GM10847 (cell line): Measurements from ENCODE around the gene PIK3C2B.

Experiments
- POLR2A ChIP-seq: IDR thresholded peaks from 2 replicates; pipeline ENCODE4 v1.6.1; 2011; ENCODE audit not compliant: insufficient read length; ENCODE audit errors: extremely low read depth

PIK3C2B gene

DNA sequence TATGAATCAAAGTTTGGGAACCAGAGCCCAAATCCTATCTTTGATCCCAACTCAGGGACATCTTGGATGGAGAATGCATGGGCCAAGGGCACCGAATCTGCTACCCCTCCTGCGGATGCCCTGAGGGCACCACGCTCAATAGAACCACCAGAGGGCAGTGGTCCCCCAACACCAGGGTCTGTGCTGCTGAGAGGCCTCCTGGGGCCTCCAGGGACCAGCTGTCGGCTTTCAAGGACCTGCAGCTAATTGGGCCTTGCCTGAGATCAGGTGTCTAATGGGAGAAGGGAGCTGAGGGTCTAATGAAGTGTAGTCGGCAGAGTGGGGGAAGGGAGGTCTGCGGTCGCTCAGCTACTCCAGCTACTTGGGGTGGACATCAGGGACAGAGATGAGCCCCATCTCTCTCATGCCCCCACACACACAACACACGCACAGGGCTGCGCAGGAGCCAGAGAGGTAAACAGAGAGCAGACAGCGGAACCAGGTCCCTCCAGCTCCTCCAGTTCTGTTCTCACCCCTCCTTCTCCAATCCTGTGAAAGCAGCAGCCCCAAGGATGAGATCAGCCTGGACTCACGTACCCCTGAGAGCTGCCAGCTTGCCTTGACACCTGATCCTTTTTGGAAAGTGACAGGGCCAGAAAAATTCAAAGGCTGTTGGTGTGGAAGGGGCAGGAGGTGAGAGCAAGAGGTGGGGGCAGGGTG lies 48.0 kb downstream of the PIK3C2B start:
- TF ChIP-seq POLR2A: no peak

DNA sequence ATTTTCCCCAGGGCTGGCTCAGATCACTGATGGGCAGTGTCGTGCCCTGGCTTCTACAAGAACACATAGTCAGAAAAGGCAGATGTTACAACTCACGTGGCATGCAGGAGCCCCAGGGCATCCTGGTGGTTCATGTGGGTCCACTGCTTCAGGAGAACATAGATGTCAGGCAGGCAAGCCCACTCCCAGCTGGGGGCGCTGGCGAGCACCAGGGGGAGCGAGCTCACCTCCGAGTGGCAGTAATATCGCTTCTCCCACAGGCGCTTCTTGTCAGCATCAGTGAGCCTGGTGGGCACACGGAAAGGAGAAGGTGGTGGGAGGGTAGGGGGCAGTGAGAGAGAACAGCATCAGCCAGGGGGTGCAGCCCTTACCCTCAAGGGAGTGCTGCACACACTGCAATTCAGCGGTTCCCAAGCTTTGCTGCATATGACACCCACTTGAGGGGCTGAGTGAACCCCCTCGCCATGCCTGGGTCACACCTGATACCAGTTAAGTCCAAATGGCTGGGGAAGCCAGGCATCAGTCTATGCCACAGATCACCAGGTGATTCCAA lies 48.7 kb downstream of the PIK3C2B start:
- no peak for TF ChIP-seq POLR2A
